Mesendoderm (in vitro differentiated cells): ENCODE results near the gene PNLIPRP2.

Experiments used
- DNase-seq: peaks from one replicate; pipeline ENCODE4 v3.0.0; 2013
- H2AK5ac ChIP-seq: 2 replicates; pipeline ENCODE4 v1.6.1; 2013; ENCODE audit warnings: low read length, inconsistent platforms
- H2BK120ac ChIP-seq: 2 replicates; pipeline ENCODE4 v1.6.1; 2013; ENCODE audit warnings: low read depth, mild to moderate bottlenecking, low read length, moderate library complexity, mixed read lengths
- H2BK15ac ChIP-seq: replicated peaks from 2 replicates; pipeline ENCODE4 v1.6.1; 2013; ENCODE audit warnings: low read depth, mild to moderate bottlenecking, moderate library complexity
- H2BK5ac ChIP-seq: 2 replicates; pipeline ENCODE4 v1.6.1; 2013; ENCODE audit warnings: low read length, inconsistent platforms
- H3K18ac ChIP-seq: 2 replicates; pipeline ENCODE4 v1.6.1; 2013; ENCODE audit warnings: mild to moderate bottlenecking, low read length, mixed read lengths
- H3K23ac ChIP-seq: one replicate; pipeline ENCODE4 v1.6.1; 2013; ENCODE audit warnings: low read length
- H3K27ac ChIP-seq: 2 replicates; pipeline ENCODE4 v1.5.1; 2013; ENCODE audit warnings: low read depth, mild to moderate bottlenecking, inconsistent platforms, low read length, moderate library complexity
- H3K27me3 ChIP-seq: 2 replicates; pipeline ENCODE4 v1.6.1; 2013; ENCODE audit warnings: low read length, control low read depth, mild to moderate bottlenecking, inconsistent platforms; ENCODE audit not compliant: insufficient read depth, poor library complexity
- H3K36me3 ChIP-seq: 2 replicates; pipeline ENCODE4 v1.6.1; 2013; ENCODE audit warnings: low read length, inconsistent platforms; ENCODE audit not compliant: control insufficient read depth, insufficient read depth
- H3K4ac ChIP-seq: one replicate; pipeline ENCODE4 v1.6.1; 2013; ENCODE audit warnings: low read depth, mild to moderate bottlenecking, low read length, moderate library complexity
- H3K4me1 ChIP-seq: 2 replicates; pipeline ENCODE4 v1.6.1; 2013; ENCODE audit warnings: low read depth, low read length, inconsistent platforms; ENCODE audit not compliant: control insufficient read depth
- H3K4me2 ChIP-seq: 2 replicates; pipeline ENCODE4 v1.6.1; 2013; ENCODE audit warnings: low read length
- H3K4me3 ChIP-seq: 2 replicates; pipeline ENCODE4 v1.5.1; 2013; ENCODE audit warnings: mild to moderate bottlenecking, low read length
- H3K56ac ChIP-seq: one replicate; pipeline ENCODE4 v1.6.1; 2013; ENCODE audit warnings: low read length
- H3K79me1 ChIP-seq: 2 replicates; pipeline ENCODE4 v1.6.1; 2013; ENCODE audit warnings: low read length, inconsistent platforms
- H3K79me2 ChIP-seq: 2 replicates; pipeline ENCODE4 v1.6.1; 2013; ENCODE audit warnings: mild to moderate bottlenecking, low read length; ENCODE audit not compliant: control insufficient read depth, insufficient read depth
- H3K9ac ChIP-seq: 2 replicates; pipeline ENCODE4 v1.6.1; 2013; ENCODE audit warnings: low read length, inconsistent platforms
- H4K5ac ChIP-seq: one replicate; pipeline ENCODE4 v1.6.1; 2013; ENCODE audit warnings: low read length
- H4K8ac ChIP-seq: one replicate; pipeline ENCODE4 v1.6.1; 2013; ENCODE audit warnings: low read depth, mild to moderate bottlenecking, control low read depth, low read length, moderate library complexity
- WGBS: extraction: QIAGEN DNeasy Blood & Tissue Kit; methylation state at CpG from one replicate; pipeline ENCODE4 v1.1.7; 2013; ENCODE audit warnings: low lambda C conversion rate, missing lambda C conversion rate; ENCODE audit not compliant: insufficient coverage; ENCODE audit errors: extremely low coverage; 5-methylcytosine and 5-hydroxymethylcytosine counted together

PNLIPRP2 gene

DNA sequence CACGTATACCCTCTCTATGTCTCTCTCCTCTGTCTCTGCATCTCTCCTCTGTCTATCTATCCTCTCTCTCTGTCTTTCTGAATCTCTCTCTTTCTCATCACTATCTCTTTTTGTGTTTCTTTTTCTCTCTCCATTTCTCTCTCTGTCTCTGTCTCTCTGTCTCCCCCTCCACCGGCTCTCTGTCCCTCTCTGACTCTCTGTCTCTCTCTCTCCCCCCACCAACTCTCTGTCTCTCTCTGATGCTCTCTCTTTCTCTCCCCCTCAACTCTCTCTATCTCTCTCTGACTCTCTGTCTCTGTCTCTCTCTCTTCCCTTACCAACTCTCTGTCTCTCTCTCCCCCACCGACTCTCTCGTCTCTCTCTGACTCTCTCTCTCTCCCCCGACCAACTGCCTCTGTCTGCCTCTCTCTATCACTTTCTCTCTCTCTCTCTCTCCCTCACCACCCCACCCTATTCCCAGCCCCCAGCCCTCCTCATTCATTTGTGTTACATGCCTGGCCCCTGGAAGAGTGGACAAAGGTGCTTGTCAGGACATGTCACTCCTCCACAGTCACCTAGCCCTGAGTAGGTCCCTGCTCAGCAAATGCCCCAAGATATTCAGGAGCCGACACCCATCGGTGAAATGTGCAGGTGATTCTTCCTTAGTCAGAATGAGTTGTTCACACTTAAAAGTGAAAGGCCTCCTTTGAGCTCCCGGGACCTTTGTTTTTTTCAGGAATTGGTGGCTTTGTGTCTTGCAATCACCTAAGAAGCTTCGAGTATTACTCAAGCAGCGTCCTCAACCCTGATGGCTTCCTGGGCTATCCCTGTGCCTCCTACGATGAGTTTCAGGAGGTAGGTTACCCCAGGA is 13.6 kb downstream of the PNLIPRP2 start:
- Histone ChIP-seq H3K27ac (no peak overlapping the region), H4K8ac (no peak overlapping the region), H3K56ac (no peak overlapping the region), H2AK5ac (no peak overlapping the region), H3K18ac (no peak overlapping the region), H3K79me2 (no peaks in the 10 kb centered on the region), H2BK15ac (no peak overlapping the region), H3K4me3 (no peak overlapping the region), H2BK5ac (no peak overlapping the region), H2BK120ac (no peak overlapping the region), H3K79me1 (no peaks in the 10 kb centered on the region), H3K9ac (no peak overlapping the region), H4K5ac (no peak overlapping the region), H3K4me2 (no peak overlapping the region), H3K27me3 (no peaks in the 10 kb centered on the region), H3K4me1 (peaks cover 3% of the 10 kb centered on the region), H3K23ac (no peak overlapping the region), H3K36me3 (no peaks in the 10 kb centered on the region), H3K4ac (no peak overlapping the region)
- DNase-seq, result no peak
- no CpG with 5 or more reads among the region's 11 CpGs for WGBS

DNA sequence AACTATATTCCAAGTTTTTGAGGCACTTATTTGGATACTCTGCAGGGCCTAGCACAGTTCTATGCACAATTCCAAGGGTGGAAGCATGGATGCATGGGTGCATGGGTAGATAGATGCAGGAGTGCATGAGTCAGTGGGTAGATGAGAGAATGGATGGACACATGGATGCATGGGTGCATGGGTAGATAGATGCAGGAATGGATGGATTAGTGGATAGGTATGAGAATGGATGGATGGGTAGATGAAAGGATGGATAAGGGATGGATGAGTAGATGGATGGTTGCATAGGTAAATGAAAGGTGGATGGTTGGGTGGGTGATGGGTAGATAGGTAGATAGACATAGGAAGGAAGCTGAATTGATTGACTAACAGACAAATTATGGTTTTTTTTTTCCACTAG is 15.6 kb downstream of the PNLIPRP2 start:
- H3K27me3 ChIP-seq, result no peaks in the 10 kb centered on the region
- no peak overlapping the region for H3K9ac ChIP-seq
- no peak overlapping the region for H2BK15ac ChIP-seq
- no peak overlapping the region for H2BK120ac ChIP-seq
- H3K4me2 ChIP-seq, result no peak overlapping the region
- H3K4me1 ChIP-seq, result no peaks in the 10 kb centered on the region
- H2BK5ac ChIP-seq, result no peak overlapping the region
- no peak overlapping the region for H4K5ac ChIP-seq
- DNase-seq, result no peak
- no peak overlapping the region for H3K4me3 ChIP-seq
- no peak overlapping the region for H2AK5ac ChIP-seq
- no peaks in the 10 kb centered on the region for H3K36me3 ChIP-seq
- H4K8ac ChIP-seq, result no peak overlapping the region
- H3K79me1 ChIP-seq, result no peaks in the 10 kb centered on the region
- H3K18ac ChIP-seq, result no peak overlapping the region
- no peak overlapping the region for H3K23ac ChIP-seq
- H3K4ac ChIP-seq, result no peak overlapping the region
- no peak overlapping the region for H3K27ac ChIP-seq
- no peaks in the 10 kb centered on the region for H3K79me2 ChIP-seq
- no peak overlapping the region for H3K56ac ChIP-seq

DNA sequence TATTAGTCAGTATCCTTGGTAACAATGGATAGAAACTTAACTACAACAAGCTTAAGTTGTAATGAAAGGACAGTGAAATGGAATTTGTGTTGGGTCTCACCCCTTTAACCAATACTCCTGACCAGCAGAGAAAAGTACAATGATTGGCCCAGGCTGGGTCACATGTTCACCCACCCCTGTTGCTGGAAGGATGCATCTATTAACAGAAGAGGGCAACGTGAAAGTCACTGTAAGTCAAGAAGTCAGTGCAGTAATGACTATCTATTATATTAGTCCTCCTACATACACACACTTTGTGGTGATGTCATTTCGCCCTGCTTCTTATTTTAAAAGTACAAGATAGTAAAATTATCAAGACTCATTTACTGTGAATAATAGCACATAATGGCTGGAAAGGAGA is 16.2 kb downstream of the PNLIPRP2 start:
- Histone ChIP-seq H3K79me2 (no peaks in the 10 kb centered on the region), H2BK120ac (no peak overlapping the region), H3K27me3 (no peaks in the 10 kb centered on the region), H3K23ac (no peak overlapping the region), H2BK15ac (no peak overlapping the region), H3K4me3 (no peak overlapping the region), H3K4me2 (no peak overlapping the region), H3K27ac (no peak overlapping the region), H3K18ac (no peak overlapping the region), H2AK5ac (no peak overlapping the region), H3K56ac (no peak overlapping the region), H3K79me1 (no peaks in the 10 kb centered on the region), H4K5ac (no peak overlapping the region), H3K9ac (no peak overlapping the region), H4K8ac (no peak overlapping the region), H2BK5ac (no peak overlapping the region), H3K36me3 (no peaks in the 10 kb centered on the region), H3K4me1 (no peaks in the 10 kb centered on the region), H3K4ac (no peak overlapping the region)
- no peak for DNase-seq
- no CpG with 5 or more reads among the region's 2 CpGs for WGBS

DNA sequence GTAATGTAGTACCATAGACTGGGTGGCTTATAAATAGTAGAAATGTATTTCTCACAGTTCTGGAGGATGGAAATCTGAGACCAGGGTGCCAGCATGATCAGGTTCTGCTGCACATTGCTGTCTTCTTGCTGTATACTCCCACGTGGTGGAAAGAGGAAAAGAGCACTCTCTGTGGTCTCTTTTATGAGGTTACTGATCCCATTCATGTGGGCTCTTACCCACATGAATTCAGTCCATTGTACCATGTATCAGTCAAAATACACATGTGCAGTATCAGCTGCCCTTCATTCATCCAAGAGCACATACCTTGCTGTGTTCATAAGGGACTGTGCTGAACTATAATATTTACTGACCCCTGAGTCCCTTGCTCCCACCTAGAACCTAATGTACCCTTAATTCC is 17.1 kb downstream of the PNLIPRP2 start:
- Histone ChIP-seq H3K23ac (no peak overlapping the region), H3K27me3 (no peaks in the 10 kb centered on the region), H2BK15ac (no peak overlapping the region), H3K4me2 (no peak overlapping the region), H3K4me3 (no peak overlapping the region), H2AK5ac (no peak overlapping the region), H3K27ac (no peak overlapping the region), H3K56ac (no peak overlapping the region), H2BK120ac (no peak overlapping the region), H3K4me1 (no peaks in the 10 kb centered on the region), H3K79me2 (no peaks in the 10 kb centered on the region), H4K8ac (no peak overlapping the region), H4K5ac (no peak overlapping the region), H3K36me3 (no peaks in the 10 kb centered on the region), H3K18ac (no peak overlapping the region), H2BK5ac (no peak overlapping the region), H3K9ac (no peak overlapping the region), H3K4ac (no peak overlapping the region), H3K79me1 (no peaks in the 10 kb centered on the region)
- WGBS, result no CpG with 5 or more reads among the region's 1 CpG
- no peak for DNase-seq

DNA sequence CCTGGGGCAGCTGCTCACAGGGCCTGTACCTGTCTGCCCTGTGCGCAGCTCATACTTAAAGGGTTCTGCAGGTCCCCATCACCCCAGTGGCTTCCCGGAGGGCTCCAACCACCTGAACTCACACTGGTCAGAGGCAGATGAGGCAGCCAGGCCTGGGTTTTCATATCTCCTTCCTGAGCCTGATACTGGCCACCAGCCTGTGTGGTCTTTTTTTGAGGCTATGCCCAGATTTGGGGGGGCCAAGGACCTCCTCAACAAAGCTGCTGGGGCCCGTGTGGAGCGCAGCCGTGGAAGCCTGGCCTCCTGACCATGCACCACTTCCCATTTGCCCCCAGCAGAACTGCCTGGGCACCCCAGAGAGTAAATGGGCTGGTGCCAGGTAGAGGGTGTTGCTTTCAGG is 25.7 kb downstream of the PNLIPRP2 start:
- H3K9ac ChIP-seq, result no peak overlapping the region
- H3K4me2 ChIP-seq, result no peak overlapping the region
- no peak for DNase-seq
- H2AK5ac ChIP-seq, result no peak overlapping the region
- H3K79me2 ChIP-seq, result no peaks in the 10 kb centered on the region
- H3K27me3 ChIP-seq, result no peaks in the 10 kb centered on the region
- WGBS, result no CpG with 5 or more reads among the region's 5 CpGs
- no peak overlapping the region for H3K56ac ChIP-seq
- no peak overlapping the region for H2BK120ac ChIP-seq
- no peak overlapping the region for H3K18ac ChIP-seq
- no peak overlapping the region for H4K8ac ChIP-seq
- no peak overlapping the region for H2BK5ac ChIP-seq
- H3K23ac ChIP-seq, result no peak overlapping the region
- H3K36me3 ChIP-seq, result no peaks in the 10 kb centered on the region
- H3K4me1 ChIP-seq, result no peaks in the 10 kb centered on the region
- no peak overlapping the region for H4K5ac ChIP-seq
- H3K4ac ChIP-seq, result no peak overlapping the region
- H2BK15ac ChIP-seq, result no peak overlapping the region
- no peak overlapping the region for H3K27ac ChIP-seq
- H3K4me3 ChIP-seq, result no peak overlapping the region
- H3K79me1 ChIP-seq, result no peaks in the 10 kb centered on the region

DNA sequence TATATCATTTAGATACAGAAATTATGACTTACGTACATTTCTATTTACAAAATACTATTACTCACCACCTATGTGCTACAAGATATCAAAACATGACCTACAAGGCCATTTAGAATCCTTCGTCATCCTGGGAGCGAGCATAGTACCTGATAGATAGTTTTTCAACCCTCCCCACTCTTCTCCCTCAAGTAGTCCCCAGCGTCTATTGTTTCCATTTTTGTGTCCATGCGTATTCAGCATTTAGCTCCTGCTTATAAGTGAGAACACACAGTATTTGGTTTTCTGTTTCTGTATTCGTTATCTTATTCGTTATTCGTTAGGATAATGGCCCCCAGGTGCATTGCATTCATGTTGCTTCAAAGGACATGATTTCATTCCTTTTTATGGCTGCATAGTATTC is 28.1 kb downstream of the PNLIPRP2 start:
- no peak overlapping the region for H2AK5ac ChIP-seq
- H3K56ac ChIP-seq, result no peak overlapping the region
- H3K4me1 ChIP-seq, result no peaks in the 10 kb centered on the region
- no peaks in the 10 kb centered on the region for H3K36me3 ChIP-seq
- no peaks in the 10 kb centered on the region for H3K27me3 ChIP-seq
- no peaks in the 10 kb centered on the region for H3K79me2 ChIP-seq
- no peak overlapping the region for H3K4me2 ChIP-seq
- H3K4me3 ChIP-seq, result no peak overlapping the region
- H2BK15ac ChIP-seq, result no peak overlapping the region
- no peak overlapping the region for H3K4ac ChIP-seq
- WGBS, result no CpG with 5 or more reads among the region's 8 CpGs
- no peak overlapping the region for H3K23ac ChIP-seq
- H2BK5ac ChIP-seq, result no peak overlapping the region
- H3K79me1 ChIP-seq, result no peaks in the 10 kb centered on the region
- no peak overlapping the region for H3K9ac ChIP-seq
- H3K18ac ChIP-seq, result no peak overlapping the region
- H4K8ac ChIP-seq, result no peak overlapping the region
- no peak overlapping the region for H4K5ac ChIP-seq
- H3K27ac ChIP-seq, result no peak overlapping the region
- DNase-seq, result no peak
- no peak overlapping the region for H2BK120ac ChIP-seq
